Measurements from ENCODE around the gene NONO. TPM values are rescaled to one million over a fixed set of nuclear protein-coding genes. Genes with fewer than 3 reads are reported as not detected.

The NONO gene
- total and polyA plus RNA-seq, 2 of the 4 experiments (the other 2 are of a cell fraction): 199 to 609 TPM

- Histone ChIP-seq H3K4me3 (ENCODE audit: insufficient read depth, low read depth, low read length) (peak within 1 kb of the TSS; percentile 100), H3K9me3 (ENCODE audit: control insufficient read depth, insufficient read depth, low read length) (no peaks in the 10 kb centered on the region), H4K8ac (ENCODE audit: low read depth in 2 of 2, low read length in 2 of 2) (peak within 1 kb of the TSS; percentile 86 to 93), H2AK5ac (ENCODE audit: low read depth, low read length) (peak within 1 kb of the TSS; percentile 76), H3K4ac (ENCODE audit: low read depth, low read length) (peak within 1 kb of the TSS; percentile 95), H3K27ac (ENCODE audit: insufficient read depth, low read length) (peak within 1 kb of the TSS; percentile 98), H2AK9ac (replicated peaks; ENCODE audit: low read depth, low read length, poor library complexity) (peak within 1 kb of the TSS; percentile 98), H3K4me1 (ENCODE audit: control insufficient read depth, insufficient read depth, low read length) (peaks cover 8% of the 10 kb centered on the region), H3K9ac (ENCODE audit: low read depth, low read length) (peak within 1 kb of the TSS; percentile 98), H3K4me2 (ENCODE audit: low read depth, low read length) (peak within 1 kb of the TSS; percentile 94), H3K36me3 (ENCODE audit: control insufficient read depth, insufficient read depth, low read length) (peaks cover 9% of the 10 kb centered on the region; the same call in 1 of the 2 replicates), H2BK5ac (ENCODE audit: low read depth, low read length, poor library complexity, severe bottlenecking) (peak within 1 kb of the TSS; percentile 93), H3K18ac (ENCODE audit: low read depth, low read length) (peak within 1 kb of the TSS; percentile 94), H2BK15ac (ENCODE audit: low read depth, low read length) (peak within 1 kb of the TSS; percentile 89; the same call in 1 of the 3 replicates), H2BK120ac (ENCODE audit: low read depth, low read length) (peak within 1 kb of the TSS; percentile 70), H3K23ac (ENCODE audit: low read depth, low read length) (peak within 1 kb of the TSS; percentile 96), H4K91ac (ENCODE audit: insufficient read depth, low read depth, low read length) (peak within 1 kb of the TSS; percentile 91), H3K27me3 (ENCODE audit: control insufficient read depth, insufficient read depth, low read length) (no peaks in the 10 kb centered on the region), H4K5ac (ENCODE audit: low read depth, low read length) (peak within 1 kb of the TSS; percentile 97), H3K9me1 (ENCODE audit: insufficient read depth, low read length) (0 out of 2 replicates have a peak, but pooled peaks cover 2% of the 10 kb centered on the region), H4K20me1 (ENCODE audit: insufficient read depth, low read length) (no peaks in the 10 kb centered on the region), H3K56ac (ENCODE audit: extremely low read depth, insufficient read depth, low read length) (peak within 1 kb of the TSS; percentile 80), H3K14ac (replicated peaks; ENCODE audit: low read depth, low read length) (peak within 1 kb of the TSS; percentile 95), H3K79me1 (ENCODE audit: low read depth in 1 of 2, low read length in 2 of 2) (peaks cover 3 to 27% of the 10 kb centered on the region in 2 experiments), H2AFZ (replicated peaks; ENCODE audit: low read length, poor library complexity) (peak within 1 kb of the TSS; percentile 94), H2BK20ac (ENCODE audit: low read depth, low read length) (0 out of 2 replicates have a peak within 1 kb of the TSS, but pooled peaks have one; percentile 36)
- in situ Hi-C loops (cut with MboI; ENCODE audit: low sequenced_read_pairs): no loop called here
- POLR2A ChIA-PET (ENCODE audit: unreplicated experiment): interaction anchor here (0.6 to 1.0 kb wide), 2 partner anchors 21 to 112 kb away, joined by 4 to 8 read pairs; partner anchors contain the start of gene TAF1
- CTCF ChIA-PET: no interaction called here
- TF ChIP-seq CEBPB (IDR thresholded peaks at IDR 0.05; ENCODE audit: low read depth, low read length) (no peak), MAZ (IDR thresholded peaks at IDR 0.05; ENCODE audit: borderline replicate concordance, low read depth, low read length) (peak; percentile 89), USF2 (IDR thresholded peaks at IDR 0.05; ENCODE audit: low read depth, low read length) (no peak)
- peak; percentile 76 for DNase-seq
- peak; percentile 89 for ATAC-seq (ENCODE audit: low read depth)
- dilution Hi-C loops (cut with HindIII; ENCODE audit: low sequenced_read_pairs, unreplicated experiment): no loop called here
- BruUV-seq (replicated peaks): no TSS peak
- intact Hi-C loops (cut with micrococcal nuclease): loop anchor here (2.0 to 5.0 kb wide), 3 partner anchors 30 to 113 kb away; partner anchors contain the start of gene TAF1
- WGBS, 2 experiments (ENCODE audit: extremely low coverage in 2 of 2, insufficient read length in 1 of 2): 33% methylated on average over 25 of the region's 54 CpGs; no CpG with 5 or more reads in 1 of the 2 experiments
Observed at GRCh38 chrX:71254092-71254963, 29.1 kb upstream of the NONO start, which contains the start of gene ZMYM3. Gene ZMYM3, minus strand, starts transcription at chrX:71254140. Its CDS starts 885 bp downstream, at chrX:71253255.

Measured in IMR-90 (cell line).